GM12878 (cell line): ENCODE measurements around the gene RGS19.

Source experiments
- CTCF ChIP-seq, 3 experiments: IDR thresholded peaks in 2 of 3; conservative IDR thresholded peaks in 1 of 3; 2 replicates each; pipeline ENCODE4 v1.5.1; 2011; ENCODE audit warnings: low read depth in 3 of 3, low read length in 3 of 3, mild to moderate bottlenecking in 3 of 3, control low read depth in 2 of 3, moderate library complexity in 2 of 3, inconsistent platforms in 1 of 3, mixed read lengths in 1 of 3; ENCODE audit not compliant: control insufficient read depth in 2 of 3, insufficient read depth in 1 of 3; ENCODE audit errors: extremely low read depth in 1 of 3
- GABPA ChIP-seq: IDR thresholded peaks from 2 replicates; pipeline ENCODE4 v1.6.1; 2014; ENCODE audit warnings: antibody characterized with exemption, low read depth, mild to moderate bottlenecking, inconsistent platforms
- KLF5 ChIP-seq: fragments of 450-650 bp; IDR thresholded peaks from 2 replicates; pipeline ENCODE4 v1.6.1; 2014; ENCODE audit warnings: mild to moderate bottlenecking; ENCODE audit not compliant: partially characterized antibody
- SMARCA5 ChIP-seq: fragments of 450-650 bp; IDR thresholded peaks from 2 replicates; pipeline ENCODE4 v1.6.1; 2017; ENCODE audit warnings: mild to moderate bottlenecking
- SMC3 ChIP-seq: IDR thresholded peaks from 2 replicates; pipeline ENCODE4 v1.6.1; 2011; ENCODE audit warnings: low read length, improper control_type of control experiment, borderline replicate concordance
- SPI1 ChIP-seq: IDR thresholded peaks from 2 replicates; pipeline ENCODE4 v1.6.1; 2011; ENCODE audit warnings: low read depth, mild to moderate bottlenecking, low read length, moderate library complexity, borderline replicate concordance; ENCODE audit not compliant: insufficient read depth
- TAF1 ChIP-seq: IDR thresholded peaks from 2 replicates; pipeline ENCODE4 v1.6.1; 2011; ENCODE audit warnings: mild to moderate bottlenecking, low read depth, low read length, borderline replicate concordance
- YBX1 ChIP-seq: fragments of 450-650 bp; IDR thresholded peaks from 2 replicates; pipeline ENCODE4 v1.6.1; 2016; ENCODE audit warnings: antibody characterized with exemption

GRCh38 chr20:64064145-64064698 lies 15.1 kb downstream of the RGS19 start:
- TF ChIP-seq SPI1: no peak
- TF ChIP-seq YBX1: no peak
- TF ChIP-seq CTCF (IDR thresholded peaks at IDR 0.05 in 2 of 3, conservative IDR thresholded peaks at IDR 0.05 in 1 of 3; ENCODE audit: control insufficient read depth in 2 of 3, extremely low read depth in 1 of 3, insufficient read depth in 1 of 3, low read depth in 3 of 3, low read length in 3 of 3): no peak
- no peak for TF ChIP-seq SMARCA5
- TF ChIP-seq TAF1: no peak
- TF ChIP-seq KLF5: no peak
- TF ChIP-seq GABPA: no peak
- no peak for TF ChIP-seq SMC3
